Measurements from ENCODE around the gene CD300H.
A peak's percentile ranks its signal among the peaks of the same experiment; 100 is the strongest.
"Not testable (repeated sequence)": the region's sequence is repeated elsewhere in the genome, so short reads cannot be mapped to it uniquely, and the experiment has no call there.

CD300H gene

GRCh38 chr17:74573169-74573568 lies 5.9 kb upstream of the CD300H start:
- H3K27ac Mint-ChIP-seq = no peak overlapping the region

DNA sequence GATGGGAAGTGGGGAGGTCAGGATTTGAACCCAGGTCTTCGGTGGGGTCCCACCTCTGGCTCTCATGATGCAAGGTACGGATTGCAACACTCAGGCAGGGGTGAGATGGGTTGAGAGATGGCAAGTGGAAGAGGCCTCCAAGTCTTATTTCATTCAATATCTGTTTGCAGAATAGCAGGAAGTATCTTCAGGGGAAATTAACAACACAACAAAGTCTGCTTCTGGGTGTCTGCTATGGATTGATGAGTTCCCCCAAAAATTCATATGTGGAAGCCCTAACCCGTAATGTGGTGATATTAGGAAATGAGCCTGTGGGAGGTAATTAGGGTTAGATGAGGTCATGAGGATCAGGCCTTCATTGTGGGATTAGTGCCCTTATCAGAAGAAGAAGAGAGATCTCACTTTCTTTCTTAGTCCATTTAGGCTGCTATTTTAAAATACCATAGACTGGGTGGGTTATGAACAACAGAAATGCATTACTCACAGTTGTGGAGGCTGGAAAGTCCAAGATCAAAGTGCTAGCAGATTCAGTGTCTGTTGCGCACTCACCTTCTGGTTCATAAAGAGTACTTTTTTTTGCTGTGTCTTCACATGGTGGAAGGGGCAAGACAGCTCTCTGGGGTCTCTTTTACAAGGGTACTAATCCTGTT lies 4.4 kb upstream of the CD300H start:
- no peak overlapping the region for H3K4me3 Mint-ChIP-seq
- H3K4me1 Mint-ChIP-seq = peaks cover 19% of the 10 kb centered on the region
- no peaks in the 10 kb centered on the region for H3K9me3 Mint-ChIP-seq
- DNase-seq (ENCODE audit: low spot score in 2 of 2) (no peak), ATAC-seq (ENCODE audit: low read depth) (no peak)
- peaks cover 21% of the 10 kb centered on the region for H3K27me3 Mint-ChIP-seq
- peaks cover 2% of the 10 kb centered on the region for H3K36me3 Mint-ChIP-seq
- H3K27ac Mint-ChIP-seq = no peak overlapping the region

More at GRCh38 chr17:74573169-74573568, 5.9 kb upstream of the CD300H start:
- H3K9me3 Mint-ChIP-seq = no peaks in the 10 kb centered on the region
- peaks cover 14% of the 10 kb centered on the region for H3K4me1 Mint-ChIP-seq
- peaks cover 15% of the 10 kb centered on the region for H3K27me3 Mint-ChIP-seq
- H3K4me3 Mint-ChIP-seq = no peak overlapping the region
- DNase-seq (ENCODE audit: low spot score in 2 of 2) = no peak
- no peak for ATAC-seq (ENCODE audit: low read depth)
- peaks cover 2% of the 10 kb centered on the region for H3K36me3 Mint-ChIP-seq

GRCh38 chr17:74569020-74570003 lies 2.0 kb upstream of the CD300H start:
- Mint-ChIP-seq H3K4me1 (peaks cover 15% of the 10 kb centered on the region), H3K9me3 (no peaks in the 10 kb centered on the region), H3K27ac (no peak overlapping the region), H3K36me3 (peaks cover 2% of the 10 kb centered on the region), H3K4me3 (no peak overlapping the region), H3K27me3 (peaks cover 27% of the 10 kb centered on the region)
- DNase-seq (ENCODE audit: low spot score in 2 of 2) (no peak), ATAC-seq (ENCODE audit: low read depth) (no peak)

GRCh38 chr17:74568106-74568873 lies 981 bp upstream of the CD300H start:
- DNase-seq (ENCODE audit: low spot score in 2 of 2) (no peak), ATAC-seq (ENCODE audit: low read depth) (no peak)
- no peak overlapping the region for H3K27ac Mint-ChIP-seq
- H3K4me3 Mint-ChIP-seq = no peak overlapping the region
- H3K4me1 Mint-ChIP-seq = peaks cover 18% of the 10 kb centered on the region
- H3K9me3 Mint-ChIP-seq = peaks cover 2% of the 10 kb centered on the region
- H3K27me3 Mint-ChIP-seq = peaks cover 31% of the 10 kb centered on the region
- H3K36me3 Mint-ChIP-seq = peaks cover 6% of the 10 kb centered on the region

DNA sequence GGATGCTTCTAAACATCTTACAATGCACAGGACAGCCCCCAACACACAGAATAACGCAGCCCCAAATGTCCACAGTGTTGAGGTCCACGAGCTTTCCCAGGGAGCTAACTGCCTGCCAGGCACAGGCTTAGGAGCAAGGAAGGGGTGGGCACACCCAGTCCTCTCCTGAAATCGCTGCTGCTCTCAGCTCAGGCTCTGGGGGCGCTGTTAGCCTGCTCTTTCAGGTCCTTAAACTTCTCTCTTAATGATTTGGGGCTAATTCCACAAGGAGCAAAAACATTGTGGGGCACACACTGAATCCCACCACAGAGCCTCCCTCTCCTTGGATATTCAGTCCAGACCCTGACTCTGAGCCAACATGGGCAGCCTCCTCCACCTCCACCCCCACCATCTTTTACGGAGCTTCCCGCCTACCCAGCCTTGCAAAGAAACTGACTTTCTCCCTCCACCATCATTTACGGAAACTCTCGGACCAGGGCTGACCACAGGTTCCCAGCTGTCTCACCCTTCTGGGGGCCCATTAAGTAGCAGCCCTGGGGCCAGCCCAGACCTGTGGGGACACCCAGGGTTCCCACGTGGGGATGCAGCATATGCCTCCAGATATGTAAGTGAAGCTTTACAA lies 1.1 kb downstream of the CD300H start:
- Mint-ChIP-seq H3K9me3 (peaks cover 2% of the 10 kb centered on the region), H3K36me3 (peaks cover 6% of the 10 kb centered on the region), H3K4me1 (peaks cover 27% of the 10 kb centered on the region), H3K27me3 (peaks cover 39% of the 10 kb centered on the region), H3K27ac (no peak overlapping the region), H3K4me3 (no peak overlapping the region)
- peak; percentile 28 to 38 for DNase-seq (ENCODE audit: low spot score in 2 of 2)
- peak; percentile 54 for ATAC-seq (ENCODE audit: low read depth)

DNA sequence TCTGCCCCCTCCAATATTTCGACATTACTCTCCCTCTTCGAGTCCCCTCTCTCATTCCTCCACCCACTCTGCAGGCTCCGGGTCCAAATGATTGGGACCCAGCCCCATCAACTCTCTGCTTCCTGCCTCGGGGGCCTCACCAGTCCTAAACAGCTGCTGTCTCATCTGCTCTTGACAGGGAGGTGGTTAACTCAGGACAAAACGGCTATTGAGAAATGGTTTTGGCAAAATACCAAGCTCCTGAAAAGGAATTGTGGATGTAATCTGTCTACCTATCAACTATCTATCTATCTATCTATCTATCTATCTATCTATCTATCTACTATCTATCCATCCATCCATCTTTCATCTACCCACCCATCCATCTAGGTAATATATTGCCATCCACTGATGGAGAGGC lies 2.2 kb downstream of the CD300H start:
- no peak overlapping the region for H3K27ac Mint-ChIP-seq
- H3K4me3 Mint-ChIP-seq = no peak overlapping the region
- peaks cover 6% of the 10 kb centered on the region for H3K36me3 Mint-ChIP-seq
- peaks cover 2% of the 10 kb centered on the region for H3K9me3 Mint-ChIP-seq
- DNase-seq (ENCODE audit: low spot score in 2 of 2) (no peak), ATAC-seq (ENCODE audit: low read depth) (no peak)
- H3K4me1 Mint-ChIP-seq = peaks cover 28% of the 10 kb centered on the region
- H3K27me3 Mint-ChIP-seq = peaks cover 38% of the 10 kb centered on the region

DNA sequence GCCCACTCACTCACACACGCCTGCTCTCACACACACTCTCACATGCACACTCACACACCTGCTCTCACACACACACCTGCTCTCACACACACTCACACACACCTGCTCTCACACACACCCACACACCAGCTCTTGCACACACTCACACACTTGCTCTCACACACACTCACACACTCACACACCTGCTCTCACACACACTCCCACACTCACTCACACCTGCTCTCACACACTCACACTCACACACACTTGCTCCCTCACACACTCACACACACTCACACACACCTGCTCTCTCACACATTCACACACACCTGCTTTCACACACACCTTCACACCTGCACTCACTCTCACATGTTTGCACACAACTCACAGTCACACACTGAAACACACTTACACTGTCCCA lies 4.0 kb downstream of the CD300H start:
- no peak overlapping the region for H3K4me3 Mint-ChIP-seq
- ATAC-seq (ENCODE audit: low read depth) (no peak), DNase-seq (ENCODE audit: low spot score in 2 of 2) (no peak)
- H3K27ac Mint-ChIP-seq = peak overlapping the region; percentile 9
- peaks cover 6% of the 10 kb centered on the region for H3K9me3 Mint-ChIP-seq
- peaks cover 30% of the 10 kb centered on the region for H3K4me1 Mint-ChIP-seq
- peaks cover 9% of the 10 kb centered on the region for H3K36me3 Mint-ChIP-seq
- H3K27me3 Mint-ChIP-seq = peaks cover 30% of the 10 kb centered on the region

GRCh38 chr17:74561586-74561985 lies 5.7 kb downstream of the CD300H start:
- DNase-seq (ENCODE audit: low spot score in 2 of 2) = no peak
- Mint-ChIP-seq H3K27ac (no peak overlapping the region), H3K27me3 (peaks cover 22% of the 10 kb centered on the region), H3K9me3 (peaks cover 6% of the 10 kb centered on the region), H3K4me1 (peaks cover 29% of the 10 kb centered on the region), H3K36me3 (peaks cover 8% of the 10 kb centered on the region), H3K4me3 (no peak overlapping the region)
- ATAC-seq (ENCODE audit: low read depth) = peak; percentile 35

DNA sequence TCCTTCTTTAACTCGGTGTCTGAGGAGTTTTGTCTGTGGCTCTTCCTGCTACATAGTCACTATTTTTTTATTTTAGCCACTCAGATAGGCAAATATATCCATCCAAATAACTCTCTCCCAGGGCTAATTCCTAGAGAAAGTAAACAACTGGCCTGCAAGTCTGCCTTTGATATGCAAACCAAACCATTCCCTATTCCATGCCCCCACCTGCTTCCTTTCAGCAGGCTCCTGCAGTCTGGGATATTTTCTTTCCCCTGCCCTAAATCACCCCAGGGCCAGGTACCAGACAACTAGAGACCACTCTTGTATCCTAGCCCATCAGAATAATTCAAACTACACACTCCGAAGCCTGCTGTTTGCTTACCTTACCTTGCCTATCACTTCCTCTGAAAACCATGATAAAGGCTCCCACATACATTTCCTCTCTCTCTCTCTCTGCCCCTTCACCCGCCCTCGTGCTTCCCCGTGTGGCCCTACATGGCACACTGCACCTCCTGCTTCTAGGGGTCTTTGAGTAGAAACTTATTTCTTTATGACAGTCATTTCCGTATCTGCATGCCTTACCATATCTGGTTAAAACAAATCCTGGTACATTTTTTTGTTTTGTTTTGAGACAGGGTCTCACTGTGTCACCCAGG lies 8.3 kb downstream of the CD300H start:
- DNase-seq (ENCODE audit: low spot score in 2 of 2) (no peak), ATAC-seq (ENCODE audit: low read depth) (no peak)
- Mint-ChIP-seq H3K36me3 (peaks cover 11% of the 10 kb centered on the region), H3K4me3 (no peak overlapping the region), H3K9me3 (peaks cover 10% of the 10 kb centered on the region), H3K27ac (peak overlapping the region; percentile 69), H3K4me1 (peaks cover 29% of the 10 kb centered on the region), H3K27me3 (peaks cover 16% of the 10 kb centered on the region)

DNA sequence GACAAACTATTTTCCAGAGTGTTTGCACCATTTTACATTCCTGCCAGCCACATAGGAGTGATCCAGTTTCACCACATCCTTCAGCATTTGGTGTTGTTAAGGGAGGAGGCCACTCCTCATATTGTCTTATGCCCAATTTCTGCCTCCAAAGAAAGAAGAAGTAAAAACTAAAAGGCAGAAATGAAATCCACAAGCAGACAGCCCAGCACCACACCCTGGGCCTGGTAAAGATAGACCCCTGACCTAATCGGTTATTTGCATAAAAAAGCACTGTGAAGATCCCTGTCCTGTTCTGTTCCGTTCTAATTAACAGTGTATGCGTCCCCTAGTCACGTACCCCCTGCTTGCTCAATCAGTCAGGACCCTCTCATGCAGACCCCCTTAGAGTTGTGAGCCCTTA lies 8.9 kb downstream of the CD300H start:
- DNase-seq (ENCODE audit: low spot score in 2 of 2); H3K4me3 Mint-ChIP-seq; H3K36me3 Mint-ChIP-seq; H3K9me3 Mint-ChIP-seq: not testable (repeated sequence)
- Mint-ChIP-seq H3K4me1 (peaks cover 27% of the 10 kb centered on the region), H3K27ac (peak overlapping the region; percentile 69), H3K27me3 (peaks cover 13% of the 10 kb centered on the region)
- peak; percentile 31 for ATAC-seq (ENCODE audit: low read depth)

DNA sequence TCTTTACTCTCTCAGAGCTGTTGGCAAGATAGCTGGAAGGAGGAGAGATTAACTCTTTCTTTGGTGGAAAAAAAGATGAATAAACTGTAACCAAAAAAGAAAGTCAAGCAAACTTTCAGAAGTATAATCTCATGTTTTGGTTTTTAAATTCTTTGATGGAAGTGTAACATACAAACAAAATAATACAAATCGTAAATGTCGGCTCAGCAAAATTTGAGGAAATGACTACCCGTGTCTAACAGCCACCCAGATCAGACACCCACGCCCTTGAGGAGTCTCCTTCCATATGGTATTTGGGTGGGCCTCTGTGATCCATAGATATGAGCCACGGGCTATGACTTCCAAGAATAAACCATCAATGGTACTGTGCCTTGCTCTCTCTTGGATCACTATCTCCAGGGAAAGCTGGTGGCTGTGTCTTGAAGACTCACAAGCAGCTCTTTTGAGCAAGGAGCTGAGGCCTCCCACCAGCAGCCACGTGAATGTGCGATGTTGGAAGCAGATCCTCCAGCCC lies 11.8 kb downstream of the CD300H start:
- Mint-ChIP-seq H3K36me3 (peaks cover 6% of the 10 kb centered on the region), H3K27me3 (peaks cover 3% of the 10 kb centered on the region), H3K4me1 (peaks cover 17% of the 10 kb centered on the region), H3K4me3 (no peak overlapping the region), H3K9me3 (peaks cover 7% of the 10 kb centered on the region), H3K27ac (no peak overlapping the region)
- ATAC-seq (ENCODE audit: low read depth) = no peak
- DNase-seq (ENCODE audit: low spot score in 2 of 2) = no peak

- ATAC-seq (ENCODE audit: low read depth) (no peak), DNase-seq (ENCODE audit: low spot score in 2 of 2) (no peak)
- peaks cover 6% of the 10 kb centered on the region for H3K27me3 Mint-ChIP-seq
- H3K4me1 Mint-ChIP-seq = peaks cover 17% of the 10 kb centered on the region
- H3K9me3 Mint-ChIP-seq = peaks cover 7% of the 10 kb centered on the region
- H3K36me3 Mint-ChIP-seq = peaks cover 6% of the 10 kb centered on the region
- no peak overlapping the region for H3K27ac Mint-ChIP-seq
- no peak overlapping the region for H3K4me3 Mint-ChIP-seq
Measured at GRCh38 chr17:74554909-74555308, 12.4 kb downstream of the CD300H start.

- H3K27me3 Mint-ChIP-seq = peaks cover 9% of the 10 kb centered on the region
- no peak overlapping the region for H3K4me3 Mint-ChIP-seq
- peaks cover 3% of the 10 kb centered on the region for H3K36me3 Mint-ChIP-seq
- peaks cover 2% of the 10 kb centered on the region for H3K4me1 Mint-ChIP-seq
- DNase-seq (ENCODE audit: low spot score in 2 of 2) = no peak
- ATAC-seq (ENCODE audit: low read depth) = no peak
- no peak overlapping the region for H3K27ac Mint-ChIP-seq
- peaks cover 4% of the 10 kb centered on the region for H3K9me3 Mint-ChIP-seq
Measured at GRCh38 chr17:74552037-74552436, 15.3 kb downstream of the CD300H start.

All from memory B cell (primary cell).